GM12872 (cell line): ENCODE data around the gene PPP1R2C.

Source experiments
- TF ChIP-seq, protein P1 (sequence below): IDR thresholded peaks from 3 replicates; pipeline ENCODE4 v1.5.1; 2011; ENCODE audit warnings: low read depth, mild to moderate bottlenecking, low read length, moderate library complexity; ENCODE audit not compliant: insufficient read depth

Gene PPP1R2C

DNA sequence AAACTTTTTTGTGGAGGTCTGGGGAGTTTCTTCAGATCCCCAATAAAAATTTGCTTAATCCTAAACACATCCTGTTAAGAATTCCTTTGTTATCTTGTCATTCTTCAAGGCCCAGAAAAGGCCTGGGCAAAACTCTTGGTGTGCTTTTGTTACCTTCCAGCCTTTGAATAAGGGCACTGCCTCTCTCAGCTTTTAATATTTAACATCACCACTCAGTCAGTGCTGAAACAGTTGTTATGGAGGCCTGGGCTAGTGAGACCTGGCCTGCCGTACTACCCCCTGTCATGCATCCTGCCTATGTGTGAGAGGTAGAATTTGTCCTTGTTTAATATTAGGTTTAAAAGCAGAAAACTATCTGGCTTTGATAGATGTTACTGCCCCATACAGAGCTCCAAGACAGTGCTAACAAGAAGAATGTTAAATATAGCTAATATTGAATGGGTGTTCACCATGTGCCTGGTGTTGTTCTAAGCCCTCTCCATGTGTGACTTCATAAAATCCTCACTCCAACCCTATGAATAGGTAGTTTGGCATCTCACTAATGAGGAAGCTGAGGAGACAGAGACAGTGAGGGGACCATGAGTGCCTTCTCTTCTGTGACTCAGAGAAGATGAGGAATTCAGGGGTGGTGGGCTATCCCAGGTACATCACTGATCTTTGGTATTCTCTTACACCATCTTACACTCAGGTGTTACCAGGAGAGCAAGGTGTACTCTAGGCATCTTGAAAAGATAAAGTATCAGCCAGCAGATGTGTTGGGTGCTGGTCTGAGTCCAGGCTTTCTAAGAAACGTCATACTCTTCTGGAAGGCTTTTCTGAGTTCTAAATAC, 6.2 kb downstream of the PPP1R2C start:
- TF ChIP-seq, protein P1, sequence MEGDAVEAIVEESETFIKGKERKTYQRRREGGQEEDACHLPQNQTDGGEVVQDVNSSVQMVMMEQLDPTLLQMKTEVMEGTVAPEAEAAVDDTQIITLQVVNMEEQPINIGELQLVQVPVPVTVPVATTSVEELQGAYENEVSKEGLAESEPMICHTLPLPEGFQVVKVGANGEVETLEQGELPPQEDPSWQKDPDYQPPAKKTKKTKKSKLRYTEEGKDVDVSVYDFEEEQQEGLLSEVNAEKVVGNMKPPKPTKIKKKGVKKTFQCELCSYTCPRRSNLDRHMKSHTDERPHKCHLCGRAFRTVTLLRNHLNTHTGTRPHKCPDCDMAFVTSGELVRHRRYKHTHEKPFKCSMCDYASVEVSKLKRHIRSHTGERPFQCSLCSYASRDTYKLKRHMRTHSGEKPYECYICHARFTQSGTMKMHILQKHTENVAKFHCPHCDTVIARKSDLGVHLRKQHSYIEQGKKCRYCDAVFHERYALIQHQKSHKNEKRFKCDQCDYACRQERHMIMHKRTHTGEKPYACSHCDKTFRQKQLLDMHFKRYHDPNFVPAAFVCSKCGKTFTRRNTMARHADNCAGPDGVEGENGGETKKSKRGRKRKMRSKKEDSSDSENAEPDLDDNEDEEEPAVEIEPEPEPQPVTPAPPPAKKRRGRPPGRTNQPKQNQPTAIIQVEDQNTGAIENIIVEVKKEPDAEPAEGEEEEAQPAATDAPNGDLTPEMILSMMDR: no peak

DNA sequence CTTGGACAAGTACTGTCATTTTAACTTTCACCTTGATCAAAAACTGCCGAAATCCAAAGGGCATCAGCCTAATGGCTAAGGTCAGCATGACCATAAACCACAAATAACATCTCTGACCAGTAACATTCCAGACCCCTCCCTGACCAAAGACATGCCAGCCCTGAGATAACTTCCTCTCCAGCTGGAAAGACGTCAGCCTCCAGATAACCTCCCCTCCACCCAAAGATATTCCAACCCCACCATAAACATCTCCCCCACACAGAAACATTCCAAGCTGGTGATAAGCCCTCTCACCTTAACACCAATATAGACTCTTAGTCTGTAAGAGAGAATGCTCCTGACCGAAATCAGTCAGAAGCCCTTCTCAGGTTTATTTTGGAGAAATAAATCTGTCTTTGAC, 7.4 kb downstream of the PPP1R2C start:
- TF ChIP-seq, protein P1: no peak

DNA sequence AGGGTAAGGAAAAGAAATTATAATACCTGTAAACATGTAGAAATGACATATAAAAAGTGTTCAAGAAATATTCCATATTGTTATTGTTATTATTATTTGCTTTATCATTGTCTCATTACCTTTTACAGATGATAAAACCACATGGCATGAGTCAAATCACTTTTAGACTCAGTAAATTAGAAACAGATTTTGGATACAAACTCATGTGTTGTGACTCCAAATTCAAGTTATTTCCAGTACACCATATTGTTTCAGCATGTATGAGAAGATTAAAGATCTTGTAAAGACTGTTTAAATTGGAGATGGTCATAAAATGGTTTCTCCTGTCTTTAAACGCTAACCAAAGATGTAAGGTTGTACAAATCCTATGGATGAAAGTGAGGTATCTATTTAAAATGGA, 18.1 kb downstream of the PPP1R2C start:
- TF ChIP-seq, protein P1: no peak

DNA sequence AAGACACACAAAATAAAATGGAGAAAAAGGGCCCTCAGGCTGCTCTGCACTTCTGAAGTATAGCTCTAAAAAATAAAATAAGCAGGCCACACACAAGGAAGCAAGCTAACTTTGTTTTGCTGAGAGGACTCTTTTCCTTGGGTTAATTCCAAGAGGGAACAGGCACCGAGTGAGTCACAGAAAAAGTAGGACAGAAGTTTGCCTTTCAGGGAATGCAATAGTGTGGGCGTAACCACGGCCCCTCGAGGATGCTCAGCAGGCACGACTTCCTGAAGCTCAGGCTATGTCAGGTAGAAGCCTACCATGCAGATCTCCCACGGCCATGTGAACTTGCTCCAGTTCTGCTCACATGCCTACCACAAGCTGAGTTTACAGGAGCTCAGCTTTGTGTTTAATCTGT, 22.1 kb downstream of the PPP1R2C start:
- TF ChIP-seq, protein P1: no peak

DNA sequence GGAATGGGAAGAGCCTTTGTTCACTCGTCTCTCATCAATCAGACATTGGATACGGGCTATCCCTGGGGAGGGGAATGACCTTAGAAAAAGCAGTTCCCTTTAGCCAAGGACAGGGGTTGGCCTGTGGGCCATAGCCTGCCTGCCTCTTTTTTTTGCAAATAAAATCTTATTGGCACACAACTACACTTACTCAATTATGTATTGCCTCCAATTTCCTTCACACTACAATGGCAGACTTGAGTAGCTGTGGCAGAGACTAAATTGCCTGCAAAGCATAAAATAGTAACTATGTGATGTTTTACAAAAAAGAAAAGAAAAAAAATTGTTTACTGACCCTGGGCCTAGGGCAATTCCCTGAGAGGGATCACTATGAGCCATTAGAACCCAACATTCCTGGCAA, 23.4 kb downstream of the PPP1R2C start:
- TF ChIP-seq, protein P1: no peak

DNA sequence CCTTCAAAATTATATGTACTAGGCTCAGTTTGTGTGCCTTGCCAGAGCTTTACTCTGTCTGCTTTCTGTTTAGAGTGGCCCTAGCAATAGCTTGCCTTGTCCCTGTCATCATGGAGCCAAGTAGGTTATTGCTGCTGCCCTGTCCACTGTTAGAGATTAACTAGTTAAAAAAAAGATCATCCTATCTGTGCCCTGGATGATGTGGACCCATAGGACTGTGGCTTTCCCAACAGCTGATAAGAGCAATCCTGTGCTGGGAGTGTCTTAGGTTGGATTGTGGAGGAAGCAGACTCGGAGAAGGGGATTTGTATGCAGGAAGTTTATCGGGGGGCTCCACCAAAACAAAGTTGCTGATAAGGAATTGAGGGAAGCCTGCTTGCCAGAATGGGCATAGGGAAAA, 23.8 kb downstream of the PPP1R2C start:
- TF ChIP-seq, protein P1: no peak

DNA sequence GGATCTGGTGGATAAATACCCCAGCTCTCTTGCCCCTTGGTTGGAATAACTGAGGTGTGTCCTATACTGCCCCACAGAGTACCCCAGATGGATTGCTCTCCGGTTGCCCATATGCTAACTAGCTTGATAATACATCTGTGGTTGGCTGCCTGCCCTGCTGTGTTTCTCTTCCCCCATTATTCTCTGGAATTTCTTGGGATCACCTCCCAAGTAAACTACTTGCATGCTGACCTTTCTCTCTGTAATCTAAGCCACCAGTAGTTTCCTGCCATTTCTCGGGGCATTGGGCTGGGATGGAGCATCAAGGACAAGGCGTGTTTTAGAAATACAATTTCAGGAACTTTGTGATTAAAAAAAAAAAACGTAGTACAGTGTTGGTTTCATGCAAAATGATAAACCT, 25.2 kb downstream of the PPP1R2C start:
- TF ChIP-seq, protein P1: no peak
